Common myeloid progenitor, CD34-positive (primary cell): ENCODE results near the gene MAFF.

Experiments used
- CTCF ChIA-PET: fragments of 350-600 bp; sonication (Branson Sonifier 250); formaldehyde crosslinking; loops from one replicate; lab custom pipeline; 2021; ENCODE audit warnings: antibody characterized with exemption; lab: Charles Lee
- POLR2A ChIA-PET: fragments of 350-600 bp; sonication (Branson Sonifier 250); formaldehyde crosslinking; loops from one replicate; lab custom pipeline; 2021; ENCODE audit warnings: antibody characterized with exemption; lab: Charles Lee
- DNase-seq, 3 donors: peaks; one replicate each; pipeline versions ENCODE4 v3.0.0 to v3.0.0-alpha.2; 2013
- H3K27ac ChIP-seq, 2 experiments: 1 replicate in 1 of 2; 2 replicates in 1 of 2; pipeline ENCODE4 v1.7.0; 2013; ENCODE audit warnings: inconsistent platforms in 2 of 2, low read length in 2 of 2, mild to moderate bottlenecking in 2 of 2, low read depth in 1 of 2, moderate library complexity in 1 of 2; ENCODE audit not compliant: severe bottlenecking in 2 of 2, insufficient read depth in 1 of 2, poor library complexity in 1 of 2
- H3K27me3 ChIP-seq, 5 experiments: replicated peaks in 2 of 5; 1 replicate in 3 of 5; 2 replicates in 2 of 5; pipeline versions ENCODE4 v1.6.1 to v1.7.0; 2013; ENCODE audit warnings: low read length in 4 of 5, mild to moderate bottlenecking in 2 of 5, moderate library complexity in 2 of 5, inconsistent platforms in 1 of 5; ENCODE audit not compliant: insufficient read depth in 5 of 5, control insufficient read depth in 4 of 5
- H3K36me3 ChIP-seq, 4 experiments: 1 replicate in 2 of 4; 2 replicates in 2 of 4; pipeline versions ENCODE4 v1.6.1 to v1.7.0; 2013; ENCODE audit warnings: low read length in 3 of 4, control low read depth in 1 of 4, mild to moderate bottlenecking in 1 of 4; ENCODE audit not compliant: control insufficient read depth in 4 of 4, insufficient read depth in 4 of 4
- H3K4me1 ChIP-seq, 4 experiments: 1 replicate in 3 of 4; 2 replicates in 1 of 4; pipeline versions ENCODE4 v1.6.1 to v1.7.1; 2013; ENCODE audit warnings: low read length in 3 of 4, mild to moderate bottlenecking in 3 of 4, control low read depth in 1 of 4, inconsistent platforms in 1 of 4, moderate library complexity in 1 of 4; ENCODE audit not compliant: control insufficient read depth in 4 of 4, insufficient read depth in 4 of 4; ENCODE audit errors: control extremely low read depth in 1 of 4
- H3K4me3 ChIP-seq, 7 experiments: 1 replicate in 4 of 7; 2 replicates in 3 of 7; pipeline versions ENCODE4 v1.5.1 to v1.7.0; 2013; ENCODE audit warnings: mild to moderate bottlenecking in 7 of 7, low read length in 6 of 7, moderate library complexity in 6 of 7, inconsistent platforms in 2 of 7, low read depth in 2 of 7, control low read depth in 1 of 7; ENCODE audit not compliant: insufficient read depth in 4 of 7, control insufficient read depth in 1 of 7; ENCODE audit errors: extremely low read depth in 1 of 7
- H3K9me3 ChIP-seq, 5 experiments: 1 replicate in 4 of 5; 2 replicates in 1 of 5; pipeline versions ENCODE4 v1.6.1 to v1.7.1; 2013; ENCODE audit warnings: low read length in 4 of 5, mild to moderate bottlenecking in 2 of 5, inconsistent platforms in 1 of 5, low read depth in 1 of 5, moderate library complexity in 1 of 5; ENCODE audit not compliant: control insufficient read depth in 4 of 5, insufficient read depth in 2 of 5; ENCODE audit errors: control extremely low read depth in 1 of 5
- WGBS: methylation state at CpG from one replicate; pipeline ENCODE4 v1.1.5; 2013; ENCODE audit not compliant: insufficient coverage; 5-methylcytosine and 5-hydroxymethylcytosine counted together

Gene MAFF

DNA sequence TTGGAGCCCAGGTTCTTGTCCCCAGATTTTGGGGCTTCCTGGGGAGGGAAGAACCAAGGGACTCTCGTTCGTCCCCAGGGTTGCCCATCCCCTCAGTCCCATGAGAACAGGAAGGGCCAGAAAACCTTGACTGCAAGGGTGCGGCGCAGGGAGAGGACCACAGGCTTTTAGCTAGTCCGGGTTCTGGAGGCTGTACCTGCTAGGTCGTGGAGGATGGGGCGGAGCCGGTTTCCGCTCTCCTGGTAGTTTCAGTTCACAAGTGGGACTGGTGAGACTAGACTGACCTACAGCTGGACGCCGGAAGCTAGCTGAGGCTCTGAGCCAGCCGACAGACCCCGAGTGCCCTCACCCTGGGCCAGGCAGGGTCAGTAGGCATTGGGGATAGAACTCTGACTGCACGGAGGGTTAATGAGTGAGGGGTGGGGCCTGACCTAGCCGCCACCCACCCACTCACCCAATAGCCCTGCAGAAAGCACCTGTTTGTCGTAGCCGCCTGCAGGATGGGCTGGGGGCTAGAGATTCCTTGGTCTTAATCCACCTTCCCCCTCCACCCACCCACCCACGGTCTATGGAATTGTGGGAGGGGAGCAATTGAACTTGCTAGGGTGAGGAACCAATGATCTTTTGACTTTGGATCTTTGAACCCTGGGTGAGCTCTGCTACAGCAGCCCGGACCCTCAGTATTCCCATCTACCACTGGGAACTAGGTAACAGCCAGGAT lies 1.5 kb downstream of the MAFF start:
- Histone ChIP-seq H3K27ac (peak overlapping the region in 1 of 2 experiments; percentile 68), H3K27me3 (no peaks in the 10 kb centered on the region), H3K4me3 (peak overlapping the region; percentile 69 to 94 (median 82)), H3K4me1 (peaks cover 2 to 37% (median 35%) of the 10 kb centered on the region in 4 experiments), H3K36me3 (peaks cover 0 to 2% (median 0%) of the 10 kb centered on the region in 4 experiments), H3K9me3 (no peaks in the 10 kb centered on the region)
- ChIA-PET POLR2A (interaction anchor here (1.2 to 4.1 kb wide), 2 partner anchors 22 to 30 kb away, joined by 3 to 24 read pairs; partner anchors contain the start of gene PLA2G6), CTCF (interaction anchor here (1.0 to 2.2 kb wide), 7 partner anchors 10 to 49 kb away, joined by 3 to 10 read pairs (median 4); partner anchors contain the start of gene PLA2G6)
- DNase-seq, result peak in 1 of 3 donors; percentile 45
- WGBS, result 5% methylated on average over 11 of the region's 19 CpGs

DNA sequence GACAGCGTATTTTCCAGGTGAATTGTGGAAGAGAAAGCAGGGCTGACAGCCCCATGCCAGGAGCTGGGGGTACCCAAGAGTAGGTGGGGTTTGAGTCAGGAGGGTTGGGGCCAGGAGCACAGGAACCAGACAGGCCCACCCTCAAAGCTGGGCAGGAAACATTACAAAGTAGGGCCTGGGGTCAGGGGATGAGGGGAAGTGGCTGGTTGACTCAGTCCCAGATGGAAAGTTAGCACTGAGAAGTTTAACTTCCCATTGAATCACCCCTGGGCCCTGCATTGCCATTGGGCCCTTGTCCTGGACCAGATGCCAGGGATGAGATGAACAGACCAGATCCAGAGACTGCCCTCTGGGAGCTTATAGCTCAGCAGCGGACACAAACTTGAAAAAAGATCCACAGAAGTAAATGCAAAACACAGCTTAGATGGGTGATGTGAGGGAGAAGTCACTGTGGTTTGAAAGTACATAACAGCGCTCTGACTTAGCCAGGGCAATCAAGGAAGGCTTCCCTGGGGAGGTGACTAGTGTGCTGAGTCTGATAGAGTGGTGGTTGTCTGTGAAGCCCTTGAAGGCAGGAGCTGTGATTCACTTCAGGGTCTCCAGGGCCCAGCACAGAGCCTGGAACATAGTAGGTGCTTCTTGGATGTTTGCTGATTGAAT lies 2.2 kb downstream of the MAFF start:
- H3K27me3 ChIP-seq, result no peaks in the 10 kb centered on the region
- H3K4me3 ChIP-seq, result peak overlapping the region in 3 of 7 experiments; percentile 82 to 94 (median 92)
- H3K9me3 ChIP-seq, result no peaks in the 10 kb centered on the region
- POLR2A ChIA-PET, result interaction anchor here (1.2 to 4.1 kb wide), 3 partner anchors 23 to 31 kb away, joined by 3 to 24 read pairs (median 3); partner anchors contain the start of gene PLA2G6
- CTCF ChIA-PET, result interaction anchor here (1.0 to 2.2 kb wide), 7 partner anchors 9 to 49 kb away, joined by 3 to 10 read pairs (median 4); partner anchors contain the start of gene PLA2G6
- peaks cover 2 to 37% (median 35%) of the 10 kb centered on the region in 4 experiments for H3K4me1 ChIP-seq
- peak in 1 of 3 donors; percentile 50 for DNase-seq
- H3K36me3 ChIP-seq, result peaks cover 0 to 2% (median 0%) of the 10 kb centered on the region in 4 experiments
- H3K27ac ChIP-seq, result no peak overlapping the region
- WGBS, result 89% methylated on average over 3 of the region's 3 CpGs

- POLR2A ChIA-PET, result interaction anchor here (1.5 kb wide), 1 partner anchor 28 kb away, joined by 3 read pairs; no protein-coding TSS in a partner anchor
- H3K4me3 ChIP-seq, result peak overlapping the region in 1 of 7 experiments; percentile 6
These were observed 3.0 kb downstream of the MAFF start for GRCh38 chr22:38204784-38205183.

DNA sequence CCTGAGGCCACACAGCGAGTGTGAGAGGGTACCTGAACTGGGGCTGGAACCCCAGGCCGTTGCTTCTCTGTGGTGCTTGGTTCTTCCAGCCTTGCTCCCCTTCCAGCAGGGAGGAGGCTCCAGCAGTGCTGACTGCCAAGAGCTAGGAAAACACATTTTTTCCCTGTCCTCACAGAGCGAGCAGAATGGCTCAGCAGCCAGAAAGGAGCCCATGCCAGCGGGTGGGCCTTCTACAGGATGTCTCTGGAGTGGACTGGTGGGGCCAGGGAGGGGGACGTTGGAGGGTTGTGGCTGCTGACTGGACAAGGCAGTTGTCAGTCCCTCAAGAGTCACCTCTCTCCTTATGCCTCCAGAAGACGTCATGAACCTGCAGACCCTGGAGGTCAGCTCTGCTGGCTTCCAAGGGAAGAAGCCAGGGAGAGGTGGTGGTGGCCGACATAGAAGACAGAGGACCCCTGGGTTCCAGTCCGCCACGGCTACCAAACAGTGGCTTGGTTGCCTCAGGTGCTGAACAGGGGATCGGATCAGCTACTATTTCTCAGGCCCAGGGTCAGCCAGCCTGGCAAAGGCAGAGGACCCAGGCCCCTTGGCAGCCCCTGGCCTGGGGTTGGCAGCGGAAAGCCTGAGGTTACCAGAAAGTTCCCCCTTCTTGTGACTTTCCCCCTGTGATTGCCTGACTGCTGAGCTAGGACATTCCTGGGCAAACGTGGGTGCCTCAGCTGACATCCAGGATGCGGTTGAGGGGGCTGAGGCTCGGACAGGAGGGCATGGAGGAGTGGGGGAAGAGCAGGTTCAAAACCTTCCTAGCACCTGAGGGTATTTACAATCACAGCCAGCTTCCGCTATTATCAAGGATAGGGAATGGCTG lies 3.7 kb downstream of the MAFF start:
- WGBS, result 99% methylated on average over 11 of the region's 15 CpGs
- POLR2A ChIA-PET, result interaction anchor here (0.7 to 1.5 kb wide), 3 partner anchors 22 to 52 kb away, joined by 3 read pairs; no protein-coding TSS in a partner anchor
- no peak for DNase-seq
- Histone ChIP-seq H3K4me3 (no peak overlapping the region), H3K27me3 (no peaks in the 10 kb centered on the region), H3K4me1 (peaks cover 2 to 37% (median 35%) of the 10 kb centered on the region in 4 experiments), H3K9me3 (no peaks in the 10 kb centered on the region), H3K27ac (no peak overlapping the region), H3K36me3 (peaks cover 0 to 2% (median 0%) of the 10 kb centered on the region in 4 experiments)
- CTCF ChIA-PET, result interaction anchor here (0.8 kb wide), 1 partner anchor 29 kb away, joined by 3 read pairs; no protein-coding TSS in a partner anchor

More at GRCh38 chr22:38204784-38205183, 3.0 kb downstream of the MAFF start:
- Histone ChIP-seq H3K27me3 (no peaks in the 10 kb centered on the region), H3K4me1 (peaks cover 2 to 37% (median 35%) of the 10 kb centered on the region in 4 experiments), H3K36me3 (peaks cover 0 to 2% (median 0%) of the 10 kb centered on the region in 4 experiments), H3K27ac (no peak overlapping the region), H3K9me3 (no peaks in the 10 kb centered on the region)
- 64% methylated on average over 4 of the region's 7 CpGs for WGBS
- CTCF ChIA-PET, result interaction anchor here (0.8 to 1.6 kb wide), 4 partner anchors 8 to 31 kb away, joined by 3 to 4 read pairs (median 4); no protein-coding TSS in a partner anchor
- DNase-seq, result peak in 2 of 3 donors; percentile 81 to 83

GRCh38 chr22:38207898-38208432 lies 6.2 kb downstream of the MAFF start:
- ChIA-PET POLR2A (interaction anchor here (0.5 to 0.9 kb wide), 3 partner anchors 36 to 83 kb away, joined by 4 to 6 read pairs (median 4); no protein-coding TSS in a partner anchor), CTCF (interaction anchor here (0.7 to 1.8 kb wide), 4 partner anchors 9 to 155 kb away, joined by 3 to 5 read pairs (median 4); no protein-coding TSS in a partner anchor)
- Histone ChIP-seq H3K36me3 (peaks cover 0 to 2% (median 0%) of the 10 kb centered on the region in 4 experiments), H3K27ac (no peak overlapping the region), H3K9me3 (no peaks in the 10 kb centered on the region), H3K27me3 (no peaks in the 10 kb centered on the region), H3K4me1 (peaks cover 2 to 28% (median 23%) of the 10 kb centered on the region in 4 experiments), H3K4me3 (no peak overlapping the region)
- DNase-seq, result no peak
- 100% methylated on average over 7 of the region's 7 CpGs for WGBS

GRCh38 chr22:38208551-38208968 lies 6.8 kb downstream of the MAFF start:
- CTCF ChIA-PET, result interaction anchor here (0.7 to 1.6 kb wide), 3 partner anchors 8 to 156 kb away, joined by 3 to 4 read pairs (median 3); no protein-coding TSS in a partner anchor

More at GRCh38 chr22:38208551-38208968, 6.8 kb downstream of the MAFF start:
- H3K9me3 ChIP-seq, result no peaks in the 10 kb centered on the region
- 92% methylated on average over 4 of the region's 6 CpGs for WGBS
- no peak overlapping the region for H3K27ac ChIP-seq
- no peaks in the 10 kb centered on the region for H3K27me3 ChIP-seq
- H3K36me3 ChIP-seq, result peaks cover 0 to 2% (median 0%) of the 10 kb centered on the region in 4 experiments
- POLR2A ChIA-PET, result interaction anchor here (0.5 kb wide), 1 partner anchor 82 kb away, joined by 4 read pairs; no protein-coding TSS in a partner anchor
- H3K4me1 ChIP-seq, result peaks cover 2 to 23% (median 17%) of the 10 kb centered on the region in 4 experiments
- DNase-seq, result no peak
- H3K4me3 ChIP-seq, result no peak overlapping the region
